Stimulated activated CD8-positive, alpha-beta memory T cell treated with anti-CD3 and anti-CD28 coated beads, Interleukin-15, amount 100 ng/mL, for 48 hours (primary cell): ENCODE measurements around the gene FADD.

Experiments used
- DNase-seq, 2 donors: peaks; one replicate each; pipeline ENCODE4 v3.0.0-alpha.2; 2020; ENCODE audit warnings: low read depth in 2 of 2

The FADD gene

DNA sequence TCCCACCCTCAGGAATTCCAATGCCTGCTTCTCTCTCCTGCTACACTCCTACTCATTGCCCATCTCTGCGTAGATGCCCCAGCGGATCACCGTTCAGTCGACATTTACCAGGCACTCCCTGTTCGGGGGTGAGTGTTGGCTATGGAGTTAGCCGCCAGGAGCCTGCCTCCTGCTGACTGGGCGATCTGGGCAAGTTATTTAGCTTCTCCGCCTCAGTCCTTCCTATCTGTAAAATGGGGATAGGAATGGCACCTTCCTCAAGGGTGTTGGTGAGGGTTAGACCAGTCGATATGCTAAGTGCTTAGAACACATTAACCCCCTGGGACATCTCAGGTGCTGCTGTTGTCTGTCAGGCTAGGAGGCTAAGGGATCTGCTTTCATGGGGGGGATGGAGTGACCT, 30.9 kb downstream of the FADD start:
- no peak for DNase-seq

DNA sequence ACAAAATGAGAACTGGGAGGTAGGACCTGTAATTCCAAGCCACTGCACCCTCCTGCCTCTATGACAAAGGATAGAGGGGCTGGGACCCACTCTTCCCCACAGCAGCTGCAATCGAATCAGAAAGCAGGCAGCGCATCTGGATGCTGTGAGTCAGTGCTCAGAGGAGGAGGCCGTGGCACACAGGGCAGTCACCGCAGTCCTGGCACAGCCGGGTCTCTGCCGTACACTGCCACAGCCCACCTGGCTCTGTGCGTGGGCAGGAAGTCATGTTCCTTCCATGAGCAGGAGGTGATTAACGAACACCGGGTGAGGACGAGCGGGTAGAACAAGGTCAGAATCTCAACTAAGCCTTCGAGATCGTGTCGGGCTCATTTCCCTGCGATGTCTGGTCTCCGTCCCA, 37.2 kb downstream of the FADD start:
- no peak for DNase-seq

DNA sequence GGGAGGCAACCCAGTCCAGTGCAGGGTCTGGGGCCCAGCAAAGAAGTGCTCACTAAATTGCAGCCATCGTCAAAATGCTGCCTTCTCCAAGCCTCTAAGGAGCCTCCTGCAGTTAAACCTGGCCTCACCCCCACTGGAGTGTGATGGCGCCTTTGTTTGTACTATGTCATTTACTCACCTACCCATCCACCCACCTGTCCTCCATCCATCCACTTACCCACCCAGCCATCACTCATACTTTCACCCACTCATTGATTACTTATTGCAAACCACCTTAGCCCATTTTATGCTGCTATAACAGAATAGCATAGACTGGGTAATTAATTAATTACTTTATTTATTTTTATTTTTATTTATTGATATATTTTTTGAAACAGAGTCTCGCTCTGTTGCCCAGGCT, 38.6 kb downstream of the FADD start:
- DNase-seq = no peak

DNA sequence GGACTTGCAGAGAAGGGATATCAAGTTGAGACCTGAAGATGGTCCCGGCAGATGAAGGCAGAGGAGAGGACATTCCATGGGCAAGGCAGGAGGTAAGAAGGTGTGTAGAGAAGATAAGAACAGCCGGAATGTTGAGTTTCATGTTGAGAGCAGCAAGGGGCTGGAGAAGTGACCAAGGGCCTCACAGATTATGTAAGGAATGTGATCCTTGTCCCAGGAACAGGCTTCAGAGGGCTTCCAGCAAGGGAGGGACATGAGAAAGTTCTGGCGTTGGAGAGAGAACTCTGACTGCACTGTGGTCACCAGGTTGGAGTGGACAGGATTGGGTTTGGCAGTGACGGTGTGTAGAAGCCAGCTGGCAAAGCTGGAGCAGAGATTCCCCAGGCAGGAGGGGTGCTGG, 39.8 kb downstream of the FADD start:
- DNase-seq = no peak

DNA sequence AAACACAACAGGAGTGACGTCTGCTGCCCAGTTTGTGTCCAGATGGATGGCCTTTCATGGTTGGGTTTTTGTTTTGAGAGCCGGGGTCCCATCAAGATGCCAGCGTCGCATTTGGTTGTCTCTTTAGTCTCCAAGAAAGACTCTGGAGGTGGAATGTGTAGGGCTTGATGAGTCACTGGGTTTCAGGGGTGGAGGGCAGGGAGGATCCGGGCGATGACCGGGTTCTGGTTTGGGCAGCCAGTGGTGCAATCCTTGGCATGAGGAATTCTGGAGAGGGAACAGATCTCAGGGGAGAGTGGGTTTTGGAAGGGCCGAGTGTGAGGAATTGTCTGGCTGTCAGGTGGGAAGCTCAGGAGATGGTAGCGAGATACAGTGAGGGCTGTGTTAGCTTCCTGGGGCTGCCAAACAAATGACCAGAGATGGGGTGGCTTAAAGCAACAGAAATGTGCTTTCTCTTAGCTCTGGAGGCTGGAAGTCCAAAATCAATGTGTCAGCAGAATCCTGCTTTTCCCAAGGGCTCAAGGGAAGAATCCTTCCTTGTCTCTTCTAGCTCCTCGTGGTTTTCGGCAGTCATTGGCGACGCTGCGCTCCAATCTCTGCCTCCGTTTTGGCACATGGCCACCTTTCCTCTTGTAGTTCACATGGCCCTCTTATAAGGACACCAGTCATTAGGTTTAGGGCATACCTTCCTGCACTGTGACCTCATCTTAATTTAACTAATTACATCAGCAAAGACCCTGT, 41.0 kb downstream of the FADD start:
- no peak for DNase-seq

DNA sequence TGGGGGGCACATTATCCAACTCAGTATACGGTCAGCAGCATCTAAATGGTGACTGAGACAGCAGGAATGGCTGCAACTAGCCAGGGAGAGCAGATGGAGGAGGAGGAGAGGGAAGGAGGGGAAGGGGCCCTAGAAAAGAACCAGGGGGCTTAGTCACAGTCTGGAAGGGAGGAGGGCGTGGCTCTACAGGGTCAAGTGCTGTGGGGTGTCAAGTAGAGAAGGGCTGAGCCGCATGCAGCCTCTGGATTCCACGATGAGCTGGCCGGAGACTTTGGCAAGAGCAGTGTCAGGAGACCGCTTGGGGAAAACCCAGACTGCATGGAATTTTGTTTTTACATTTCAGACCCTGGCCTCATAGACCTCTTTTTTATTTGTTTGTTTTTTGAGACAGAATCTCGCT, 41.6 kb downstream of the FADD start:
- DNase-seq = no peak

DNA sequence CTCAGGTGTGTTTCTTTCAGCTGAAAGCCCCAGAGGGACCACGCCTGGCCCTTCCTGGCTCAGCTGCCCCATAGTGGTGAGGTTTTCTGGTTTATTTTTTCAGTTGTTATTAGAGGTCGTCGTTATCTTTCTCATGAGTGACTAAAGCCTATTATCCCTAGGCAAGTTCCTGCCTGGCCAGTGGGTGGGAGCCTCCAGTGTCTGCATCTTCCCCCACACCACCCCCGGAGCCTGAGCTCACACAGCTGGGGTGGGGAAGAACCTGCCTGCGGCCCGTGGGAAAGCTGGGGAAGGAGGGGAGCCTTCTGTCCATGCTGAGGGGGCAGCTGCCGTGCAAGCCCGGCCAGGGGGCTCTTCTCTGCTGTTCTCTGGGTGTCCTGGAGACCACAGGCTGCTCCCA, 43.1 kb downstream of the FADD start:
- no peak for DNase-seq

DNA sequence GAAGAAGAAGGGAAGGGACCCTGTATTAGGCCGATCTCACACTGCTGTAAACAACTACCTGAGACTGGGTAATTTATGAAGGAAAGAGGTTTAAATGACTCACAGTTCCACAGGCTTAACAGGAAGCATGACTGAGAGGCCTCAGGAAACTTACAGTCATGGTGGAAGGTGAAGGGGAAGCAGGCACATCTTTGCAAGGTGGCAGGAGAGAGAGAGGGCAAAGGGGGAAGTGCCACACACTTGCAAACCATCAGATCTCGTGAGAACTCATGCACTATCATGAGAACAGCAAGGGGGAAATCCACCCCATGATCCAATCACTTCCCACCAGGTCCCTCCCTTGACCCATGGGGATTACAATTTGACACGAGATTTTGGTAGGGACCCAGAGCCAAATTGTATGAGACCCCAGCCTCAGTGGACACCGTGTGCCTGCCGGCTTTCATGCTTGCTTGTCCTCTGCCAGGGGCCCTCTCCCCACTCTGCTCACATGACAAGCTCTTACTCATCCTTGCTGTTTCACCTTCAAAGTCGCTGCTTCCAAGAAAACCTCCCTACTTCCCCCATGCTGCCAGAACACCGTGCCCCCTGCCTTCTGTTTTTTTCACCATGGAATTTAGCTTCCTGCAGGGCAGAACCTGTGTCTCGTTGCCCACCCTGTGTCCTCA, 44.1 kb downstream of the FADD start:
- no peak for DNase-seq

DNA sequence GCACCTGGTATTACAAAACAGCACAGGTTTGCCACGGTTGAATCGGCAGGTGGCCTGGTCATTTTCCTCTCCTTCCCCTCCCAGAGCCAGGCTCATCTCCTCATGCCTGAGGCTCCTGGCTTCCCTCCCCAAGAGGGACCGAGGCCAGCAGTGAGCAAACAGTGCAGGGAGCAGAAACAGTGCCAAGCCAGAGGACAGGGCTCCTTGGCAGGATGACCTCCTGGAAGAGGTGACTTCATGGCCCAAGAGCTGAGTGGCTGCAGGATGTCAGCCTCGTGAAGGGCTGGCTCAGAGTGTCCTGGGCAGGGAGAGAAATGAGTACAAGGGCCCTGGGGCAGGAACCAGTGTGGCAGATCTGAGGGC, 44.6 kb downstream of the FADD start:
- DNase-seq = no peak

DNA sequence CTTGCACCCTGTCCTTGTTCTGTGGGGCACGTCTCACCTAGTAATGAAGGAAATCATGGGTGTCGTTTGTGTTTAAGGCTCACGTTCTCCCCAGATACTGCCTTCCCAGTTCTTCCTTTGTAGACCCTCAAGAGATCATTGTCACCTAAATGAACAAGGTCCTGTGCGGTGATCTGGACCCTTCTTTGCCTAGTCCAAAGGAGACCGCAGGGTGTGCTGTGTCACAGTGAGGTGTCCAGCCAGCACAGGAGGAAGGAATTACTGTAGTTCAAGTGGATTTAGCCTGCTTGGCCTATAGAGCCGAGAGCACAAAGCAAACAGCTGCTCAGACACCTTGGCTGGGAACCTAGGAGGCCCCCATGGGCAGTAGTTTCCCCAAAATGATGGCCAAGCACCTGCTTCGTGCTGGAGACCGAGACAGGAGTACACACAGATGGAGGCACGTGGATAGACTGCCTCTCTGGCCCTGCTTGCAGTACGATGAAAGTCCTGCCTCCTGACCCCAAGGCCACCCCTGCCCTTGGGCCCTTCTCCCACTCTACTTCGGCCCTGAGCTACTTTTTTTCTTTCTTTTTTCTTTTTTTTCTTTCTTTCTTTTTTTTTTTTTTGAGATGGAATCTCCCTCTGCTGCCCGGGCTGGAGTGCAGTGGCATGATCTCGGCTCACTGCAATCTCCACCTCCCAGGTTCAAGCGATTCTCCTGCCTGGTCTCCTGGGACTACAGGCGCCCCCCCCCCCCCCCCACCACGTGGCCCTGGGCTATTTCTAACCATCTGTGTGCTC, 48.0 kb downstream of the FADD start:
- DNase-seq = no peak

DNA sequence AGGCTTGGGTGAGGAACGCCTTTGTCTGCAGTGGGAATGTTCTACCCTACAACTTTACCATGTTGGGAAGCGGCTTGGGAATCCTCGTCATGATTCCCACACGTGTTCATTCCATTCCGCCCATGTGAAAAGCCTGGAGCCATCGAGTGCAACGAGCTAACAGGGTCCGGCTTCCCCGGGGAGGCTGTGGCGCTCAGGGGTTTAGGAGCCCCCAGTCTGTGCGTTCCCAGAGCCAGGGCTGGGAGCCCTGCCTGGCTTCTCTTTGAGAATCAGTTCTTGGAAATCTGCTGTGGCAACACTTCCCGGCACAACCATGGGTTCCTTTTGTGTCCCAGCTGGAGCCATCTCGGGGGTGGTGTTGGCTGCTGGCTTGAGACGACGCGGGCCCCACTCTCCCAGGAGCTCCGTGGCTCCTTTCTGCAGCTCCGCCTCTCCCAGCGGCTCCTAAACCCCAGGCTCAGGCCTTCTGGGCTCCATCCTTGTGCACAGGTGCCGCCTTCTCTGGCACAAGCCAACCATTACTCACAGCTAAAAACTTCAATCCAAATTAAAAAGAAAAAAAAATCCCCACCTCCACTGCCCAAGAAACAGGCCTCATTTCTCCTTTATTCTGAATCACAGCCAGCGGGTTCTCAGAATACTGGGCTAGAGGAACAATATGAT, 48.7 kb downstream of the FADD start:
- DNase-seq = no peak

DNA sequence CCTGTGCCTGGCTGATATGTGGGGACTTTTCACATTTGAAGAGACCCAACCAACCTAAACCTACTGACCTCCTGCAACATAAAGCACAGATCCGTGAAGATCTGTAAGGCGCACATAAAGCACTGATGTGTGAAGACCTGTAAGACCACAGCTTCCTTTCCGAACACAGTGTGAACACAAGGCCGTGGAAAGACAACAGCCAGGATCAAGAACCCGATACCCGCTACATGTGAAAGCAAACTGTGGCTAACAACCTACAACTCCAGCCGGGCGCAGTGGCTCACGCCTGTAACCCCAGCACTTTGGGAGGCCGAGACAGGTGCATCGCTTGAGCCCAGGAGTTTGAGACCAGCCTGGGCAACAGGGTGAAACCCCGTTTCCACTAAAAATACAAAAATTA, 49.7 kb downstream of the FADD start:
- no peak for DNase-seq

DNA sequence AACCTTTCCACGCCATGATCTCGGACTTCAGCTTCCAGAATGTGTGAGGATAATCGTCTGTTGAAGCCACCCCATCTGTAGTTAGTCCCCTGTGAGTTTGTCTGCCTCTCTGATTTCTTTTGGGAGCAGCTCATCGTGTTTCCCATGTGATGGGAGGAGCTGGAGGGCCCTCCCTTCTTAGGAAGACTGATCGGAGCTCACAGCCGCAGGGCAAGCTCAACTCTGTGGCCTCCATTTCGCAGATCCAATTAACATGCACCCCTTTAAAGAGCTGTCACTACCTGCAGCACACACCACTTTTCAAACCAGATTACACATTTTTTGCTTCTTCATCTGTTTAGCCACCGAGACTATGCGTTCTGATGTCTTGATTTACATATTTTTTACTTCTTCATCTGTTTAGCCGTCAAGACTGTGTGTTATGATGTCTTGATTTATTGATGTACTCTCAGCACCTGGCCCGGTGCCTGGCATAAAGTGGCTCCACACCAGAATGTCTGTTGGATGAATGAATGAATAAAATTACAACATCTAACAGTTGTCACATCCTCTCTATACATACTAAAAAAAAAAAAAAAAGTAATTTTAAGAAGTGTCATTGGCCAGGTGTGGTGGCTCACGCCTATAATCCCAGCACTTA, 52.5 kb downstream of the FADD start:
- DNase-seq = no peak
